GM18907 (cell line): ENCODE measurements around the gene HSD17B14.
"Not testable (repeated sequence)": the region's sequence is repeated elsewhere in the genome, so short reads cannot be mapped to it uniquely, and the experiment has no call there.

Experiments used
- ATAC-seq: cut with Tn5 transposase; IDR thresholded peaks from one replicate; pipeline ENCODE4 v1.9.1; 2021; ENCODE audit warnings: mild to moderate bottlenecking, moderate library complexity; ENCODE audit not compliant: unreplicated experiment

The HSD17B14 gene

GRCh38 chr19:48799358-48800300 lies 36.7 kb downstream of the HSD17B14 start:
- ATAC-seq: no peak

GRCh38 chr19:48798937-48799336 lies 37.4 kb downstream of the HSD17B14 start:
- ATAC-seq: no peak

GRCh38 chr19:48797103-48797502 lies 39.2 kb downstream of the HSD17B14 start:
- ATAC-seq: no peak

GRCh38 chr19:48796298-48797083 lies 39.8 kb downstream of the HSD17B14 start:
- no peak for ATAC-seq

- no peak for ATAC-seq
These were observed 40.6 kb downstream of the HSD17B14 start for GRCh38 chr19:48795685-48796070.

GRCh38 chr19:48795055-48795684 lies 41.1 kb downstream of the HSD17B14 start:
- ATAC-seq: peak; percentile 74

GRCh38 chr19:48794291-48794690 lies 42.0 kb downstream of the HSD17B14 start:
- no peak for ATAC-seq

GRCh38 chr19:48793271-48793670 lies 43.0 kb downstream of the HSD17B14 start:
- no peak for ATAC-seq

- not testable (repeated sequence) for ATAC-seq
These were observed 49.0 kb downstream of the HSD17B14 start for GRCh38 chr19:48787331-48787730.

- not testable (repeated sequence) for ATAC-seq
These were observed 49.9 kb downstream of the HSD17B14 start for GRCh38 chr19:48786422-48786821.

GRCh38 chr19:48784527-48784926 lies 51.8 kb downstream of the HSD17B14 start:
- ATAC-seq: no peak

- no peak for ATAC-seq
These were observed 55.5 kb downstream of the HSD17B14 start for GRCh38 chr19:48780631-48781391.

GRCh38 chr19:48779636-48780035 lies 56.7 kb downstream of the HSD17B14 start:
- no peak for ATAC-seq

- no peak for ATAC-seq
These were observed 58.6 kb downstream of the HSD17B14 start for GRCh38 chr19:48777720-48778119.

GRCh38 chr19:48777139-48777538 lies 59.2 kb downstream of the HSD17B14 start:
- no peak for ATAC-seq

GRCh38 chr19:48772503-48772953 lies 63.8 kb downstream of the HSD17B14 start:
- no peak for ATAC-seq

- ATAC-seq: no peak
These were observed 65.4 kb downstream of the HSD17B14 start for GRCh38 chr19:48770734-48771472.

- no peak for ATAC-seq
These were observed 66.0 kb downstream of the HSD17B14 start for GRCh38 chr19:48770266-48770665.

GRCh38 chr19:48768994-48769713 lies 67.1 kb downstream of the HSD17B14 start:
- no peak for ATAC-seq
